GM19463 (cell line): ENCODE measurements around the gene SLC12A2.

ENCODE experiments used
- ATAC-seq: cut with Tn5 transposase; IDR thresholded peaks from one replicate; pipeline ENCODE4 v1.9.1; 2021; ENCODE audit warnings: mild to moderate bottlenecking, moderate library complexity; ENCODE audit not compliant: unreplicated experiment

The SLC12A2 gene

DNA sequence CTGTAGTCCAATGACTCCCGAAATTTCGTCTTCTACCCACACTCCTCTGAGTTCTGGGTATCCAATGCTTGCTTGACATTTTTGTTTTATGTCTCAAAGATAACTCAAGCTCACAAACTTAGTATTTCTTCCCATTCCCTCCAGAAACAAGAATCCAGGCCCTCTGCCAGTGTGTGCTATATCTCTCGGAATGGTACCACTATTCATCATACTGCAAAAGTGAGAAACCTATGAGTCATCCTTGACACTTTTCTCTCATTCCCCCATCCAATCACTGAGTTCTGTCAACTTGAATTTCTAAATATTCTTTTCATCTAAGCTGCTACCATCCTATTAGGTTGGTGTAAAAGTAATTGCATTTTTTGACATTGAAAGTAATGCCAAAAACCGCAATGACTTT, 9.8 kb downstream of the SLC12A2 start:
- no peak for ATAC-seq

DNA sequence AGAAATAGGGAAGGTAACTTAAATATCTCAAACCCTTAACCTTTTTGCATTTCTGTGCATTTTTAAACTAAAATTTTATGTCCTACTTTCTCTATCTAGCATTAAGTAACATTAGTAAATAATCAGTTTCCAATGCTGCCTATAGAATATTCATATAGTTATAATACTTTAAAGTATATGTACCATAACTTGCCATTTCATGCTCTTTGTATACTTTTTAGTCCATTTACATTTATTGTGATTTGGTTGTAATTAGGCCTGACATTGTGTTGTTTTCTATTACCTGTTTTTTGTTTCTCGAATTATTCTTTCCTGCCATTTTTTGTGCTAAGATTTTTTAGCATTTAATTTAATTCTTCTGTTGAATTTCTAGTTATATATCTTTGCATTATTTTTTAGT, 13.7 kb downstream of the SLC12A2 start:
- ATAC-seq, result no peak

DNA sequence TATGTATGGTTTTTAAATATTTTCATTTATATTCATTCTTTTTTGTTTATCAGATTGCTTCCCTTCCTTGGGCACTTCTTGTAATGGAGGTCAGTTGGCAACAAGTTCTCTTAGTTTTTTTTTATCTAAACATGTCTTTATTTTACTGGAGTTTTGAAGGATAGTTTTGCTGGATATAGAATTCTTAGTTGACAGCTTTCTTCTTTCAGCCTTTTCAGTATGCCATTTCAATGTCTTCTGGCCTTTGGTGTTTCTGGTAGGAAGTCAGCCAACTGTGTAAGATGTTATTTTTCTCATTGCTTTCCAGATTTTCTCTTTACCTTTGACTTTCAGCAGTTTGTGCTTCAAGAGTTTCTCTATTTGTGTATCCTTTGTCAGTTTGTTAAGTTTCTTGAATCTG, 14.2 kb downstream of the SLC12A2 start:
- ATAC-seq, result no peak

DNA sequence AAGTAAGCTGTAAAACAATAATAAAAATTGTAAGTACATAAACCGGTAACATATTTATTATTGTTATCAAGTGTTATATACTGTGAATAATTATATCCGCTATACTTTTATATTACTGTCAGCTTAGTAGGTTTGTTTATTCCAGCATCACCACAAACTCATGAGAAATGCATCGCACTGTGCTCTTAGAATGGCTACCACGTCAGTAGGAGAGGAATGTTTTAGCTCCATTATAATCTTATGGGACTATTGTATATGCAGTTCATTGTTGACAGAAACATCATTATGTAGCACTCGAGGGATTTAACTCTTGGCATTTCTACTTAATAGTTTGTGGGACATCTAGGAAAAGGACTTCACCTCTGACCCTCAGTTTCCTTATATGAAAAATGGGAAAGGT, 16.4 kb downstream of the SLC12A2 start:
- no peak for ATAC-seq

DNA sequence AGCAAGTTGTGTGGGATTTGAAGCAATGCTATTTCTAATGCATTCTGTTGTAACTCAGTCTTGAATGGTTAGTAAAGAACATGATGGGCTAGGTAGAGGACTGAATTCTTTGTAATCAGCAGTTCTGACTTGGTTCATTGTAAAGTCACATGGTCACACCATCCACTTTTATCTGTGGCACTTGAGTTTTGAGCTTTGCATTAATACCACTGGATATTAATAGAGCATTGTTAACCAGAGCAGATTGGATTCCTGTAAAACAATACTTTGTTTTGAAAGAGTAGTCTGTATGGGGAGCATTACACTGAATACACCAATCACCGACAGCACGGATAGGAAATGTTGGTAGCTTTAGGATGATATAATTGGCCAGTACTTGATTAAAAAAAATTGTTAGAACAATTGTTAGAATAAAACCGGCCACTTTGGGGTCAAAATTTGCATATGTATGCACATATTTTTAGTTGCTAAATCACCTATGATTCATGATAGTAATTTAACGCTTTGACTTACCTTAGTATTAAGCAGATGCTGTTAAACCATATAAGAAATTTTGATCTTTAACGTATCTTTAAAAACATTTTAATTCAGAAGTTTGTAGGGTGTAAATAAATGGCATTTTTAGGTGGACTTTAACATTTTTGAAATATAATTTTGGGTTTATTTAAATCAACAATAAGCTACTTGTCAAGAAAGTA, 17.4 kb downstream of the SLC12A2 start:
- no peak for ATAC-seq

DNA sequence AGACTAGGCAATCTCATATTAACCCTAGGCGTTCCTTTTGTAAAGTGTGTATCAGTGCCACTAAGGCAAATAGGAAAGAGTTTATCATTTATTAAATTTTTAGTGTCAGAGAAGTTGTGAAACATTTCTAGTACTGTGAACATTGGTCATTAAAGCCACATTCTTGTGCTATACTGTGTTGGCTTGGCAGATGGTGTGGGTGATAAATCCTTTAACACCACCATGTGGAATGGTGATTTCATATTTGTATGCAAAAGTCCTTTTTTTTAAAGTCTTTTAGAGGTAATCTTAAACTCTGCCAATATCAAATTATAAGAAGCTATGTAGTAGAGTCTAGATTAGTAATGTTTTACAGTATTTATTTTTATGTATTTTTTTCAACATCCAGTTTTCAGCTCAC, 18.1 kb downstream of the SLC12A2 start:
- ATAC-seq, result no peak

DNA sequence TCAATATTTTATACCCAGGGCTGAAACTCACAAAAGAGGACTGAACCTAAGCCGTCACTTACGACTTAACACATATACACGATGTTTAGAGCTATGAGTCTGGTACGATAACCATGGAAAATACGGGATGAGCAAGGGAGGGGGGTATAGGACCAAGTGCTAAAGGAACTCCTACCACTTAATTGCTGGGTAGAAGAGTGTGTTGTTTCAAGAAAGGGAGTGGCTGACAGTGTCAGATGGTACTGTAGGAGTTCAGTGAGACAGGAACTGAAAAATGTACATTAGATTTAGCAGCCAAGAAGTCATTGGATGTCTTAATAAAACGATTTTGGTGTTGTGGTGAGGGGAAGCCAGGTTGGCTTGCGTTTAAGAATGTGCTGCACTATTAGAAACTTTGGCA, 21.6 kb downstream of the SLC12A2 start:
- no peak for ATAC-seq

DNA sequence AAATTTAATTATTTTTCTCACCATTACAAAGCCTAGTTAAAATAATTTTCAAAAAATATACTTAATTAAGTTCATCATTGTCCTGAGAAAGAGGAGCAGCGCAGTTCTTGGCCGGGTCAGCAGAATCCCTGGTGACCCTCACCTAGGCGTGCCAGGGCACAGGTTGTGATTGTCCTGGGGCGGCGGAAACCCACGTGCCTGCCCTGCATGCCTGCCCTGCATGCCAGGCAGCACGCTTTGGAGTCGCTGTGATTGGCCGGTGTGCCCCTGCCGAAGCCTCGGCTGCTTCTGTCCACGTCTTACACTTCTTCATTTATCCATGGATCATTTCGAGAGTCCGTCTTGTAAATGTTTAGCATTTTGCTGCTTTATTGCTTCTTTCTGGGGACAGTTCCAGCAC, 25.6 kb downstream of the SLC12A2 start:
- ATAC-seq, result no peak

DNA sequence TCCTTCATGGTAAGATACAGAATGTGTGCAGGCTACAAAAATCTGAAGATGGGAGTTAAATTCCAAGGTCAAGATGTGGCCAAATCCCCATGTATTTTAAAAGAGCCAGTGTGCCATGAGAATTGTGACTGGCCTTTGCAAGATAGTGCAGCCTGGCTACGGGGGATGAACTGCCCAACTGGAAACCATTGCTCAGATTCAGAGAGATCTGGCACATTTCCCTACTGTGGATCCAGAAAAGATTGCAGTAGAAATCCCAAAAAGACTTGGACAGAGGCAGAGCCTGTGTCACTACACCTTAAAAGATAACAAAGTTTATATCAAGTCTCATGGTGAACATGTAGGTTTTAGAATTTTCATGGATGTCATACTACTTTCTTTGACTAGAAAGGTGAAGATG, 26.2 kb downstream of the SLC12A2 start:
- ATAC-seq, result no peak

DNA sequence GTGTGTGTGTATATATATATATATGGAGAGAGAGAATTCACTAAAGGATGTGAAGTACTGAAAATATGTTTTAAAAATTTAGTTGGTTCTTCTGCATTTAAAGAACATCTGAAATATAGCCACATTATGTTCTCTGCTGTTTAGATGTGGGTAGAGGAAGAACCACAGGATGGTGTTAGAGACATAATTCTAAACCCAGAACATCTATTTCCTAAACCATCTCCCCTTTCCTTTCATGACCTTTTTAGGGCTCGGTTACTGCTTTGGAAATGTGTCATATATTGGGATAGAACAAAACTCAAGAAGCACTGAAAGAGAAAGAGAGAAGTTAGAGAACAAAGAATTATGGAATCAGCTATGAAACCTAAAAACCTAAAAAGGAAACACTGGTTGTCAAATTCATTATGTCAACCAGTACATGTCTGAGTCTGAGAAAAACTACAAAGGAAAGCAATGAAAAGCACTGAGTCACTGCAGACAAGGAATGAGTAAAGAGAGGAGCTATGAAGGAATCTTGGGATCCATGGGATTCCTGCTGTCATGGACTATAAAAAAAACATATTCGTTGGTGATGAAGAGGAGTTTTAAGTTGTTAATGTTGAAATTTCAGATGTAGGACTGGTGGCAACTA, 28.4 kb downstream of the SLC12A2 start:
- no peak for ATAC-seq

DNA sequence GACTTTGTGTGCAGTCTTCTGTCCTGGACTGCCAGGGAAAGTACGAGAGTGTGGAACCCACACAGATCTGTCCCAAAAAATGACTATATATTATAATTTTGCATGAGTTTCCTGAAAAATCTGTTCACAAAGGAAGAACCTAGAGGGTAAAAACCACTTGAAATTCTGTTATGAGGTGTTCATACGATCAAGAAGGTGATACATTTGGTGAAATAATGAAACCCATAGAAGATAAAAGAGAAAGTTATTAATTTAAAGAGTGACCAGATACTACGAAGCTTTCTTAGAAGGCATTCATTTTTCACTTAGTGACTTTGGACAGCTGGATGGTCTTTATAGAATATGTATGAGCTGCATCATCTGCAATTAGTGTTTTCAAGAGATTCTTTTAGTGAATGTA, 32.9 kb downstream of the SLC12A2 start:
- ATAC-seq, result no peak

DNA sequence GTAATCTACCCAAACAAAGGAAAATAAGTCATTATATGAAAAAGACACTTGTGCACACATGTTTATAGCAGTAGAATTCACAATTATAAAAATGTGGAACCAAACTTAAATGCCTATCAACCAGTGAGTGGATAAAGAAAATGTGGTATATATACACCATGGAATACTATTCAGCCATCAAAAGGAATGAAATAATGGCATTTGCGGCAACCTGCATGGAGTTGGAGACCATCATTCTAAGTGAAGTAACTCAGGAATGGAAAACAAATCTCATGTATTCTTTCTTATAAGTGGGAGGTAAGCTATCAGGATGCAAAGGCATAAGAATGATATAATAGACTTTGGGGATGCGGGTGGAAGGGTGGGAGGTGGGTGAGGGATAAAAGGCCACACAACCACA, 34.6 kb downstream of the SLC12A2 start:
- ATAC-seq, result no peak

DNA sequence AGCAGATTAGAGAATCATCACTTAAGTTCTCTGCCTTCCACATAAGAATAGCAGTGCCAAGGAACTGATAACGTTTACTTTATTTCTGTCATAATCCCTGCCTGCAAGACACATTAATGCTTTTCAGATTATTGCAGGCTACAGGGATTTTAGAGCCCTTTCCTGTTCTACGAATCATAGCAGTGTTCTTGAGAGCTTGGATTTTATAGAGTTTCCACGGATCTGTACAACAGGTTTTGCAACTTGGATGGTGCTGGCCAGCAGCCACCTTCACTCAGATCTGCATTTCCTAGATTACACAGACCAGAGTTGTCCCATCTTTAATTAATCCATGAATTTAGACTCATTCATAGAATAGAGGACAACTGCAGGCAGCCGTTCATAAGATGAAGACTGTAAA, 38.1 kb downstream of the SLC12A2 start:
- no peak for ATAC-seq

DNA sequence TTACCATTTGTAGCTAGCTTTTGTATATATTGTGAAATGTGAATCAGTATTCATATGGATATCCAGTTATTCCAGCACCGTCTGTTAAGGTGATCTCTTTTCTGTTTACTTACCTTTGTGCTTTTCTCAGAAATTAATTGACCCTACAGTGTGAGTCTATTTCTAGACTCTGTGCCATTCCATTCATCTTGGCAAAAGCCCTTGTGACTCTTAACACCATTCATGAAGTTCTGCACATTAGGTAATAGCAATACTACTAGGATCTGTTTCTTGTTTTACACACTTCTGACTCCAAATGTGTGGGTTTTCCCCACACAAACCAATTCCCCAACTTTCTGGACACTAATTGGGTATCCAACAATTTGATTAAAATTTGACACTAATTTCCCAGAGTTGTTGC, 40.4 kb downstream of the SLC12A2 start:
- ATAC-seq, result no peak

DNA sequence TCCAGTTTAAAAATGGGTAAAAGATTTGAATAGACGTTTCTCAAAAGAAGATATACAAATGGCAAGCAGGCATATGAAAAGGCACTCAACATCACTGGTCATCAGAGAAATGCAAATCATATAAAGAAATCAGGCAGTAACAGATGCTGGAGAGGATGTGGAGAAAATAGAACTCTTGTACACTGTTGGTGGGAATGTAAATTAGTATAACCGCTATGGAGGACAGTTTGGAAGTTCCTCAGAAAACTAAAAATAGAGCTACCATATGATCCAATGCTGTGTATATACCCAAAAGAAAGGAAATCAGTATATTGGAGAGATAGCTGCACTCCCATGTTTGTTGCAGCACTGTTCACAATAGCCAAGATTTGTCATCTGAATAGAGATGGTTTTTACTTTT, 42.7 kb downstream of the SLC12A2 start:
- ATAC-seq, result no peak

DNA sequence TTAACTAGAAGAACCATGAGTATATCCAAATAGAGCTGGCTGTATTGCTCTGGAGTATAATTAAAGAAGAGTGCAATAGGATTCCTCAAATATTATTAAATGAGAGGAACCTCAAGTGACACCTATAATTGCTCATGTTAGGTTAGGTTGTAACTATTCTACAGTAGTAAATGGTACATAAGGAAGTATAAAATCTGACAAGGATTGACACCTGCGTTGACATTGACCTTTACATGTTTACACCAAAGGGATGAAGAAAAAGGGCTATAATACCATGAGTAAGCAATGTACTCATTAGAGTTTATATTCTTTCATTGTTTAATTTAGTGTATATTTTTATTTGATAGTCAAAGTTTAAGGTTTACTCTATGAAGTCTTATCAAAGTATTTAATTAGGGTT, 48.9 kb downstream of the SLC12A2 start:
- no peak for ATAC-seq

DNA sequence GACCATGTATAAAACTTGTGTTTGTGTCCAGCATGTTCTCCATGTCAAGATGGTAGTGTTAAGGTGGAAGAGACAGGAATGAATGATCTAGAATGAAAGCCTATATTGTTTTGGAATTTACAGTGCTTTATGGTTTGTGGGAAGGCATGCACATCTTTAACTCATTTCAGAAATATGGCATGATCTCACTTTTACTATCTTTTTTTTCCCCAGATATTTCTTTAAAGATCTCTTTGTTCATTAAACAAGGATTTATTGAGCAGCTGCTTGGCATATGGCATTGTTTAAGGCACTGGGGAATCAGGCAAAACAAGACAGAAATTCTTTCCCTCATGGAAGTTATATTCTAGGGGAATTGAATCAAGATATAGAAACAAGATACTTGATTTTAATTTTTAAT, 51.7 kb downstream of the SLC12A2 start:
- no peak for ATAC-seq

DNA sequence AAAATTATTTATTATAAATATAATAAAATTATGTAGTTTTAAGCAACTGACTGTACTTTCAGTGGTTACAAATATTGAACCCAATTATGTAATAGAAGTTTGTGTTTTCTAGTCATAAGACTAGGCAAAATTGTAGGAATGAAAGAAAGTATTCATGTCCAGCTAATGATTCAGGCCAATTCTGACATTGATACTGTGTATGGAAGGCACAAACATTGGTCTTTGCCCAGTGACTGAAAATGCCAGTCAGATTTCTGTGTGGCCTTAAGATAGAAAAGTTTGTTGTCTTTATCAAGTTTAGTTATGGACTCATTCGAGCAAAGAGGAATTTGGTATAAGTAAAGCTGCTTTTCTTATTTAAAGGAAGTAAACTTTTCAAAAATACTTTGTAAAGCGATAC, 60.3 kb downstream of the SLC12A2 start:
- no peak for ATAC-seq

DNA sequence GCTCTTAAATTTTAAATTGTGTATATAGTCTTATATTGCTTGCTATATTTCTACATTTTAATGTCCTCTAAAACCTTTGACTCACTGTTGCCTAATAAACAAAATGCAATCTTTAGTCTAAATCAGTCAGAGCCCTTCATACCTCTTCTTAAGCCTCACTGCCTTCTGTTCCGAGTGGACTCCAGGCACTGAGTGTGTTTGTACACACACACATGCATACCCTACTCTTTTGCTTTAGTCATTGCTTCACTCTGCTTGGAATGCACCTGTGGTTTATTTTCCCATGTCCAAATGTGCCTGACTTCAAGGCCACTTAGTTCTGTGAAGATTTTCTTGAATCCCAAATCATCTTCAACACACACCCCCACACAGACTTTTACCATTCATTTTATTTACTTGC, 60.9 kb downstream of the SLC12A2 start:
- ATAC-seq, result no peak

DNA sequence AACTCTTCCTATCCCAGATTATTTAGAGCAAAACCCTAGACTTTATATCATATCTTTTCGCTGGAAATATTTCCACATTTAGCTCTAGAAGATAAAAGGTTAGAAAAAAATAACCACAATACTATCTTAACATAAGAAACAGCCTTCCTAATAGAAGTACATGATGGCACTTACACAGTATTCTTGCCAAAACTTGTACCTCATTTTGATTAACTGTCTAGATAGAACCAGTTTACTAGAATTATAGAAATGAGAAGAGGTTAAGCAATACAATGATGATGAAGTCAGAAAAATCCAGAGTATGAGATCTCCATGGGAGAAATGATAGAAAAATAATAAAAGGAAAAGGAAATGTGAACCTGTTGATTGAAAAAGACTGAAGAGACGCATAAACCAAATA, 63.1 kb downstream of the SLC12A2 start:
- ATAC-seq, result no peak

DNA sequence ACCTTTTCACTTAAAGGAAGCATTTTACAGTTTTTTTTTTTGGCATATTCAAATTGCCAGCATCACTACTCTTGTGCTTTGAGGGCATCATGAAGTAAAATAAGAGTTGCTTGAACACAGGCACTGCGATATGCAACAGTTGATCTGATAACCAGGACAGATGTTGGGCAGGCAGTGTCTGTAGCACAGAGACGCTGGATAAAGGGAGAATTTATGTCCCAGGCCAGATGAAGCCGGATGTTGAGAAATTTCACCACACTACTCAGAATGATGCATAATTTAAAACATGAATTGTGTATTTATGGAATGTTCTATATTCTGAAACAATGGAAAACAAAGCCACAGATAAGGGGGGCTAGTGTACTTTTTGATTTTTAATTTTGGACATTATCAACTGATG, 71.4 kb downstream of the SLC12A2 start:
- no peak for ATAC-seq

DNA sequence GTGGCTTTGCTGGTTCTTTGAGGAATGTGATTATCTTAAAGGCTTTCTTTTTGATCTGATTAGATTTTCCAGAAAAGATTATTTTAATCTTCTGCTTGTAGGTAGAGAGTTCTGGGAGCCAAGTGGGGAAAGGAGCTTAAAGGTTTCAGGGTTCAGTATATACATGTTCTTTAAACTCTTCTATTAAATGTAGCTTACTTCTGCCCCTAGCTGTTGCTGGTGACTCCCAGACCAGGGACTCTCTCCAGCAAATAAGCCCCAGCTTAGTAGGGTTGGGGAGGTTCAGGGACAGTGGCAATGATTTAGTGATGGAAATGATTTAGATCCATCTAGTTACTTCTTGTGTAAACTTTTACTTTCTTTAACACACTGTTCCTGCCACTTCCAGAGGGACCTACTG, 72.2 kb downstream of the SLC12A2 start:
- ATAC-seq, result no peak

DNA sequence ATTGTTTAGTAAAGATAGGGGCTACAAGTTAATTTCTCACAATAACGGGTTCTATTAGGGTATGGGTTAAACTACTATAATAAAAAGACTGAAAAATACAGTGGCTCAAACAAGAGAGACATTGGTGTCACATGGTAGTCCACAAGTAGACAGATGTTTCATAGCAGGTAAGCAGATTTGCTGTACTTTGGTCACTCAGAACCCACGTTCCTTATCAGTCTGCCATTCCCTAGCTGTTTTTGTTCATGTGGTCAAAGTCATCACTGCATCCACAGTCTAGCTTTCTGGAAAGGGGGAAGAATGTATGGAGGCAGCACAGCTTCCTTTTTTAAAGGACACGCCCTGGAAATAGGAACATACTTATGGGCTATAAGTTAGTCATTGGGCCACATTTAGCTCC, 73.0 kb downstream of the SLC12A2 start:
- ATAC-seq, result no peak
